ENCODE data around the gene DOCK10.

GRCh38 chr2:224971214-224971613, 71.1 kb downstream of the DOCK10 start:
- TF ChIP-seq POLR2A (IDR thresholded peaks at IDR 0.05) (no peak), CTCF (IDR thresholded peaks at IDR 0.05) (no peak)

Data from heart left ventricle (tissue), 13 donors.